ENCODE data around the gene RND3.

Gene RND3

GRCh38 chr2:150480971-150481830 lies 6.3 kb downstream of the RND3 start:
- Mint-ChIP-seq H3K27ac (peak overlapping the region in 1 of 3 experiments; percentile 21), H3K9me3 (no peaks in the 10 kb centered on the region), H3K27me3 (ENCODE audit: low read depth) (no peaks in the 10 kb centered on the region), H3K4me3 (peak overlapping the region in 1 of 3 experiments; percentile 38), H3K36me3 (ENCODE audit: low read depth) (peaks cover 28% of the 10 kb centered on the region), H3K4me1 (peaks cover 84% of the 10 kb centered on the region)
- no peak for TF ChIP-seq CTCF (IDR thresholded peaks at IDR 0.05; ENCODE audit: unreplicated experiment in 3 of 3)

- Mint-ChIP-seq H3K36me3 (ENCODE audit: low read depth) (peaks cover 34% of the 10 kb centered on the region), H3K27ac (peak overlapping the region in 2 of 3 experiments; percentile 14 to 44), H3K9me3 (no peaks in the 10 kb centered on the region), H3K4me1 (peaks cover 88% of the 10 kb centered on the region), H3K4me3 (peak overlapping the region in 1 of 3 experiments; percentile 38), H3K27me3 (ENCODE audit: low read depth) (no peaks in the 10 kb centered on the region)
- no peak for TF ChIP-seq CTCF (IDR thresholded peaks at IDR 0.05; ENCODE audit: unreplicated experiment in 3 of 3)
Measured at GRCh38 chr2:150480241-150480640, 7.2 kb downstream of the RND3 start.

GRCh38 chr2:150479075-150479915 lies 8.2 kb downstream of the RND3 start:
- H3K9me3 Mint-ChIP-seq: no peaks in the 10 kb centered on the region
- no peak for TF ChIP-seq CTCF (IDR thresholded peaks at IDR 0.05; ENCODE audit: unreplicated experiment in 3 of 3)
- peak overlapping the region in 1 of 3 experiments; percentile 44 for H3K27ac Mint-ChIP-seq
- peak overlapping the region in 1 of 3 experiments; percentile 5 for H3K4me3 Mint-ChIP-seq
- no peaks in the 10 kb centered on the region for H3K27me3 Mint-ChIP-seq (ENCODE audit: low read depth)
- peaks cover 36% of the 10 kb centered on the region for H3K36me3 Mint-ChIP-seq (ENCODE audit: low read depth)
- H3K4me1 Mint-ChIP-seq: peaks cover 82% of the 10 kb centered on the region

- peaks cover 80% of the 10 kb centered on the region for H3K4me1 Mint-ChIP-seq
- H3K4me3 Mint-ChIP-seq: no peak overlapping the region
- peaks cover 44% of the 10 kb centered on the region for H3K36me3 Mint-ChIP-seq (ENCODE audit: low read depth)
- H3K27me3 Mint-ChIP-seq (ENCODE audit: low read depth): no peaks in the 10 kb centered on the region
- TF ChIP-seq CTCF (IDR thresholded peaks at IDR 0.05; ENCODE audit: unreplicated experiment in 3 of 3): no peak
- peak overlapping the region in 1 of 3 experiments; percentile 44 for H3K27ac Mint-ChIP-seq
- no peaks in the 10 kb centered on the region for H3K9me3 Mint-ChIP-seq
Measured at GRCh38 chr2:150478200-150478974, 9.1 kb downstream of the RND3 start.

GRCh38 chr2:150477347-150477746 lies 10.1 kb downstream of the RND3 start:
- TF ChIP-seq CTCF (IDR thresholded peaks at IDR 0.05; ENCODE audit: unreplicated experiment in 3 of 3): no peak
- Mint-ChIP-seq H3K4me1 (peaks cover 72% of the 10 kb centered on the region), H3K36me3 (ENCODE audit: low read depth) (peaks cover 54% of the 10 kb centered on the region), H3K9me3 (no peaks in the 10 kb centered on the region), H3K27me3 (ENCODE audit: low read depth) (no peaks in the 10 kb centered on the region), H3K4me3 (peak overlapping the region in 1 of 3 experiments; percentile 4), H3K27ac (peak overlapping the region; percentile 36 to 54 (median 36))
